ENCODE measurements around the gene RAB29. TPM values are rescaled to one million over a fixed set of nuclear protein-coding genes. Genes with fewer than 3 reads are reported as not detected.

The RAB29 gene
- total RNA-seq, 2 donors from 2014 or later = 22.3 to 39.0 TPM

DNA sequence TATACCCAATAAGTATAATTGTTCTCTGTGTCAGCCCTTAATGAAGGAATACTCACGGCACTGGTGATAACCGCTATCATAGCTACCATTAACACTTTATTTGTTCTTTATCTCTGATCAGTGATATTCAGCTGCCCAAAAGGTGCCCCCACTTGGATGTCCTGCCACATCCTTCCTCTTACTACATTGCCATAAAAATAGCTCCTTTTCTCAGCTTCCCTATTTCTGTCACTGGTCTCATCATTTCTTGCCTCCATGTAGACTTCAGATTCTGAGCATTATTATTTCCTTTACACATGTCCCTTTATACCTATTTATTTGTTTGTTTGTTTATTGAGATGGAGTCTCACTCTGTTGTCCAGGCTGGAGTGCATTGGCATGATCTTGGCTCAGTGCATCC lies 2.7 kb upstream of the RAB29 start:
- no peak for ATAC-seq
- H3K36me3 Mint-ChIP-seq = peaks cover 7 to 10% of the 10 kb centered on the region in 2 donors
- H3K27ac Mint-ChIP-seq = no peak overlapping the region
- H3K9me3 Mint-ChIP-seq = no peaks in the 10 kb centered on the region
- no peak for DNase-seq (ENCODE audit: low spot score in 2 of 2)

DNA sequence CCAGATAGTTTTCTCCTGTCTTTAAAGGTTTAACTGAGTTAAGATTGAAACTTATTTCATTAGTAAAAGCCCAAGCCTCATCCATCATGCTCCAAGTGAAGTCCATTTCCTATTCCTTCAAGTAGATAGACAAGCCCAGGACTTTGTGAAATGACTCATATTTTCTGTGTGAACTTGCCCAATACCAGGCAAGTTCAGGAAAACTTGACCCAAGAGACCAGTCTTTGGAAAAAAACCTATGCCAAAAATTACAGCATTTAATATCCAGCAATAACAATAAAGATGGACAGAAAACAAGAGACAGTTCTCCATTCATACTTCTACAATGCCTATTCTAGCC lies 405 bp upstream of the RAB29 start:
- H3K27ac Mint-ChIP-seq = peak overlapping the region; percentile 95 to 97
- DNase-seq (ENCODE audit: low spot score in 2 of 2) = no peak

DNA sequence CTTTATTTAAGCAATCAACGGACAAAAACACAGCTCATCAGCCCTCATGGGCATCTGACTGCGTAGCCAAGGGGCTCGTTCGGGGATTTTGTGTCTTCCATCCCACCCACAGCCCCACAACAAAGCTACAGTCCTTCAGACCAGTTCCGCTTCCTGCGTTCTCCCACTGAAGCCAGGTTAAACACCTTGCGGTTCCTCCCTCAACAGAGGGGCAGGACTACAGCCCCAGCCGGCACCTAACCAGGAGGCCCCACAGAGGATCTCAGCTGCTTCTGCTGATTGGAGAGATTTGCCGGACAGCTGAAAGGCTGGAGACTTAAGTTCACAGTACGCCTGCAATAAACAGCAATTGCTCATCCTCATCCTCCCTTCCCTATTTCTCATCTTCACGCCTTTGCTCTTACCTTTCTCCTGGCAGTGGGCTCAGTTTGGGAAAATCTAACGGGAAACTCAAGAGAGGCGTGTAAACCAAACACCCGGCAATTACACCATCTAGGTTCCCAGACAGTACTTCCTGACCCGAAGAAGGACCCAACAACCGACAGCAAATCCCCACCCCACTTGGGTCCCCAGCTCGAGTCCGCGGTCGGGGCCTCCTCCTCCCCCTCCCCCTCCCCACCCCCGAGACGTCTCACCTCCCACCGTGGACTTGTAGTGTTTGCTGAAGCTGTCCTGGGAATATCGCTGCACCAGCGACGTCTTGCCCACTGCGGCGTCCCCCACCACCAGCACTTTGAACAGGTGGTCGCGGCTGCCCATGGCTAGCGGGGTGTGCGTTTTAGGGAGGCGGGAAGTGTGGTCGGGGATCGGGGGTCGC lies 876 bp downstream of the RAB29 start:
- H3K36me3 Mint-ChIP-seq = peaks cover 21 to 30% of the 10 kb centered on the region in 2 donors
- ATAC-seq = peak; percentile 28 to 36
- H3K27ac Mint-ChIP-seq = peak overlapping the region; percentile 89 to 95
- H3K9me3 Mint-ChIP-seq = no peaks in the 10 kb centered on the region
- peak; percentile 50 to 66 for DNase-seq (ENCODE audit: low spot score in 2 of 2)

More for the DNA sequence above, 405 bp upstream of the RAB29 start:
- no peaks in the 10 kb centered on the region for H3K9me3 Mint-ChIP-seq
- H3K36me3 Mint-ChIP-seq = peaks cover 8 to 18% of the 10 kb centered on the region in 2 donors
- no peak for ATAC-seq

DNA sequence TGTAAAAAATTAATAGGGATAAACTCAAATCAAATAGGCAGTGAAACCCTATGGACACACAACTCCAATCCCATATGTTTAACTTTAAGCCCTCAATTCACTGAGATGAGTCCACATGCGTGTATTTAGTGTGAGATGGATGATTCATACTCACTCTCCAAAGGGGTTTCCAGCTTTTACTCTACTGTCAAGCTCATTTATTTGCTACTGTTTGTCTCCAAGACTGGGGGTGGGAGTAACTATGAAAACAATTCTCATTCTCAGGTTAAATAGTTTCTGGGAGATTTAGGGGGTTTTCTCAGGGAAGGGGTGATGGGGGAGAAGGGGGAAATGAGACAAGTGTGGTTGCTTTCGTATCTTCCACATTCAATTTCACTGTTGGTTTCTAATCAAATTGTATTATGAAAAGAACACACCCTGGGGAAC lies 2.7 kb downstream of the RAB29 start:
- peak; percentile 48 to 81 for ATAC-seq
- Mint-ChIP-seq H3K36me3 (peaks cover 21 to 30% of the 10 kb centered on the region in 2 donors), H3K27ac (peak overlapping the region; percentile 76 to 81)

DNA sequence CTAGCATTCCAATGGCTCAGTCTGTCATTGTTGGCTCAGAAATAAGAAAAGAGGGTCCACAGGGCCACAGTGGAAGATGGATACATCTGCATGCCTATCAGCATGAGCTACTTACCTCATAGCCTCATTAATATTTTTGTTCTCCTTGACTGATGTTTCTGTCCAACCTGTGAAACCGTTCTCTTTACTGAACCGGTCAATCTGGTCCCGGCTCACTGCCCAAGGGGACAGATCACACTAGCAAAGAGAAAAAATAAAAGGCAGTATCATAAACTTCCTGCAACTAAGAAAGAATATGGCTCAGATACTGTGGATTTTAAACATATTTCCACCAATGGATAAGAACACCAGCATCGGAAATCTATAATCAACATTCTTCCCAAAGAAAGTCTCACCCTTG lies 4.7 kb downstream of the RAB29 start:
- H3K9me3 Mint-ChIP-seq = no peaks in the 10 kb centered on the region
- H3K27ac Mint-ChIP-seq = peak overlapping the region; percentile 30 to 52
- no peak for DNase-seq (ENCODE audit: low spot score in 2 of 2)
- peaks cover 21 to 30% of the 10 kb centered on the region in 2 donors for H3K36me3 Mint-ChIP-seq
- no peak for ATAC-seq

More for the DNA sequence above, 2.7 kb downstream of the RAB29 start:
- no peaks in the 10 kb centered on the region for H3K9me3 Mint-ChIP-seq
- no peak for DNase-seq (ENCODE audit: low spot score in 2 of 2)

DNA sequence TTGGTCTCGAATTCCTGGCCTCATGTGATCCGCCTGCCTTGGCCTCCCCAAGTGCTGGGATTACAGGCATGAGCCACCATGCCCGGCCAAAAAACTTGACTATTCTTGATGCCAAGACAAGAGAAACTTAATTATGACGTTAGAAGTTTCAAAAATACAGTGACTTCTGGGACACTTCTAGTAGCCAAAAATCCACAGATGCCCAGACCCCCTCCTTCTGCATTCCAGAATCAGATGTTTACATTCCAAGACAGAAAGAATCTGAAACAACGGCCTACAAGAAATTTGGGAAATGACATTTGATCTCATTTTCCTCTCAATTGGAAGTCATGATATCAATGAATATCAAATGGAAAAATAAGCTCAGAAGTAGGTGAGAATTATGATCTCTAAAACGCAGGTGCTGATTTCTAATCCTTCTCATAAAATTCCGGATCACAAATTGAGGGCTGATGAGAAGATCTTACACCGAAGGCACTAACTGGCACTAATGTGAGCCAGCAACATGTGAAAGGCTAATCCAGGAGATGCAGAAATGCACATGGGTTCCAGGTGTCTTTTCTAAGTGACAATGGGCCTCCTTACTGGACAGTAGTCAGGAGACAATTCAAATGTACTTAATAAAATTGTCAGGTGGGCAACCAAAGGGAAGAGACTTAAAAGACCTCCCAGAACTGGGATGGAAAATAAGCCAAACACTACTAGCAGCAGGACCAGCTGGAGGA lies 5.5 kb downstream of the RAB29 start:
- peak overlapping the region in 1 of 2 donors; percentile 72 for H3K27ac Mint-ChIP-seq
- H3K9me3 Mint-ChIP-seq = no peaks in the 10 kb centered on the region
- H3K36me3 Mint-ChIP-seq = peaks cover 14 to 30% of the 10 kb centered on the region in 2 donors
- ATAC-seq (no peak), DNase-seq (ENCODE audit: low spot score in 2 of 2) (no peak)

DNA sequence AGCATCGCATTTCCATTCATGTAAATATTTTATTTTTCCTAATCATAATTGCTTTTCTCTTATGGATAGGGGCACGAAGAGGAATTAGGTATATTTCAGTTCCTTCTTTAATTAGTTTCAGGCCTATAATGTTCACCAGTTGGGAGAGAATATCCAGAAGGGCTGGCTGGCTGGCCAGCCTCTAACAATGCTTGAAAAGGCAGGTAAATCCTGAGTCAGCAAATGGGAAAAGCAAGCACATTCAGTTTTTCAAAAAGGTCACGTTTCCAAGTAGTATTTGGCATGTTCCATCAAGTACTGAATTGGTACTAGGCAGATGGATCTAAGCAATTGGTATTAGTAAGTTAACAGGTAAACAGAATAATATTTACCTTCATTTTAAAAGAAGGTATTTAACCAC lies 8.0 kb downstream of the RAB29 start:
- ATAC-seq (no peak), DNase-seq (ENCODE audit: low spot score in 2 of 2) (no peak)
- H3K36me3 Mint-ChIP-seq = peaks cover 14 to 20% of the 10 kb centered on the region in 2 donors
- H3K27ac Mint-ChIP-seq = peak overlapping the region in 1 of 2 donors; percentile 52
- H3K9me3 Mint-ChIP-seq = no peaks in the 10 kb centered on the region

DNA sequence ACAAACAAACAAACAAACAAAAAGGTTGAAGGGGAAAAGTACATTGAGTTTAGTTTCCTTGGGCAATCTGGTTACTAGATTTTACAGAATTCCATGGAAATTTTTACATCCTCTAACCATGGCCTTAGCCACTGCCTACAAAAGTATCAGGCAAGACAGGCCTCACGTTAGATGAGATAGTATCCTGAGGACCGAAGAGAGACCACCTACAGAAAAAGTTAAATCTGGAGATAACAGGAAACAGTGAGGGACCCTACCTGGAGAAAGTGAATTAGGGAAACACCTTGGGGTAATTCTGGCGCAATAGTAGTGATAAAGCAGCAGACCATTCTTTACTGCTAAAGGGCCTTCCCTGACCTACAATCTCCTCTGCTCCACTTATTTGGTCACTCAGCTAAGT lies 8.7 kb downstream of the RAB29 start:
- peak overlapping the region in 1 of 2 donors; percentile 74 for H3K27ac Mint-ChIP-seq
- peaks cover 14 to 20% of the 10 kb centered on the region in 2 donors for H3K36me3 Mint-ChIP-seq
- ATAC-seq (no peak), DNase-seq (ENCODE audit: low spot score in 2 of 2) (no peak)
- no peaks in the 10 kb centered on the region for H3K9me3 Mint-ChIP-seq

DNA sequence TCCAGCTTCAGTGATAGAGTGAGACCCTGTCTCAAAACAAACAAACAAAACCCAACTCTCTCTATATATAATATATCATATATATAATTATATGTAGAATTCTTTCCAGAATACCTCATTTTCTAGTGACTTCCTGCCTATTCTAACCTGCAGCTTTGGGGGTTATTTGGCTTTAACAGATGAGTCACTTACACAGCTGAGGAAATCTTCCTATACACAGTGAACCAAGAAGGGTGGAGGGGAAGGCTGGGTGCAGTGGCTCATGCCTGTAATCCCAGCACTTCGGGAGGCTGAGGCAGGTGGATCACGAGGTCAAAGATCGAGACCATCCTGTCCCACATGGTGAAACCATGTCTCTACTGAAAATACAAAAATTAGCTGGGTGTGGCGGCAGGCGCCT lies 9.2 kb downstream of the RAB29 start:
- ATAC-seq = peak in 1 of 2 donors; percentile 32
- Mint-ChIP-seq H3K9me3 (no peaks in the 10 kb centered on the region), H3K36me3 (peaks cover 14 to 20% of the 10 kb centered on the region in 2 donors), H3K27ac (no peak overlapping the region)
- no peak for DNase-seq (ENCODE audit: low spot score in 2 of 2)

DNA sequence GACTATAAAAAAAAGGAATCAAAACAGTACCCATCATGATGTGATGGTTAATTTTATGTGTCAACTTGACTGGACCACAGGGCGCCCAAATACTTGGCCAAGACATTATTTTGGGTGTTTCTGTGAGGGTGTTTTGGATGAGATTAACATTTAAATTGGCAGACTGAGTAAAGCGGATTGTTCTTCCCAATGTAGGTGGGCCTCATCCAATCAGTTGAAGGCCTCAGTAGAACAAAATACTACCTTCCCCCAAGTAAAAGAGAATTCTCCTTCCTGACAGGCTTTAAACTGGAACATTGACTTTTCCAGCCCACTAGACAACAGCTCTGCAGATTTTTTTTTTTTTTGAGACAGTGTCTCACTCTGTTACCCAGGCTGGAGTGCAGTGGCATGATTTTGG lies 10.7 kb downstream of the RAB29 start:
- H3K36me3 Mint-ChIP-seq = peaks cover 2 to 6% of the 10 kb centered on the region in 2 donors
- DNase-seq (ENCODE audit: low spot score in 2 of 2) (no peak), ATAC-seq (no peak)
- peak overlapping the region in 1 of 2 donors; percentile 75 for H3K27ac Mint-ChIP-seq
- no peaks in the 10 kb centered on the region for H3K9me3 Mint-ChIP-seq

DNA sequence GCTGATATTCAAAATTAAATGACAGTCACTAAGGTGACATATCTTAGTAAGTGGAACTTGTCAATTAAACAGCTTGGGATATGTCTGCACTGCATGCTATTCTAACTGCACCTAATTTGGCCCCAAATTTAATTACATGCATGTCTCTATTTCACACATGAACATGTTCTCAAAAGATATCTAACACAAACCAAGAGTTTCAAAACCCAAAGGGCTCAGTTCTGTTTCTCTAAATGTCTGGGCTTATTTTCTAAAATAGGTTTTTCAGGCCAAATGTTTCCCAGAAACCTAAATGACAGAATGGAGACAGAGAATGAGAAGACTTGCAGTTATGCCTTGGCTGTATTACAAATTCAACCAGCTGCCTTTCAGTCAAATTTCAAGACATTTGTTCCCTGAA lies 11.3 kb downstream of the RAB29 start:
- peak overlapping the region in 1 of 2 donors; percentile 75 for H3K27ac Mint-ChIP-seq
- peak in 1 of 2 donors; percentile 90 for ATAC-seq
- H3K9me3 Mint-ChIP-seq = no peaks in the 10 kb centered on the region
- peaks cover 0 to 5% of the 10 kb centered on the region in 2 donors for H3K36me3 Mint-ChIP-seq
- no peak for DNase-seq (ENCODE audit: low spot score in 2 of 2)

DNA sequence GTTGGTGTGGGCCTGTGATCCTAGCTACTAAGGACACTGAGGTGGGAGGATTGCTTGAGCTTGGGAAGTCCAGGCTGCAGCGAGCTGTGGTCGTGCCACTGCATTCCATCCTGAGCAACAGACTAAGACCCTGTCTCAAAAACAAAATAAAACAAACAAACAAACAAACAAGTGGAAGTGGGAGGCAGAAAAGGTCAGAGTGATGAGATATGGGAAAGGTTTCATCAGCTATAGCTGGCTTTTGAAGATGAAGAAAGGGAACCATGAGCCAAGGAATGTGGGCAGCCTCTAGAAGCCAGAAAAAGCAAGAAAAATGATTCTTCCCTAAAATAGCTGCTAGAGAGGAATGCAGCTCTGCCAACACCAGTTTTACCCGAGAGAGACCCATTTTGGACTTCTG lies 14.7 kb downstream of the RAB29 start:
- DNase-seq (ENCODE audit: low spot score in 2 of 2) (no peak), ATAC-seq (no peak)
- Mint-ChIP-seq H3K36me3 (peaks cover 0 to 5% of the 10 kb centered on the region in 2 donors), H3K9me3 (no peaks in the 10 kb centered on the region), H3K27ac (no peak overlapping the region)

DNA sequence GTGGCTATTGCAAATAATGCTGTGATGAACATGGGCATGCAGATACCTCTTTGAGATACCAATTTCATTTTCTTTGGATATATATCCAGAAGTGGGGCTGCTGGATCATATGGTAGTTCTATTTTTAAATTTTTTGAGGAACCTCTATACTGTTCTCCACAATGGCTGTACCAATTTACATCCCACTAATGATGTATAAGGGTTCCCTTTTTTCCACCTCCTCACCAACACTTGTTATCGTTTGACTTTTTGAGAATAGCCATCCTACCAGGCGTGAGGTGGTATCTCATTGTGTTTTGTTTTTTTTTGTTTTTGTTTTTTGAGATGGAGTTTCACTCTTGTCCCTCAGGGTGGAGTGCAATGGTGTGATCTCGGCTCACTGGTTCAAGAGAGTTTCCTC lies 18.7 kb downstream of the RAB29 start:
- peaks cover 0 to 5% of the 10 kb centered on the region in 2 donors for H3K36me3 Mint-ChIP-seq
- no peak for ATAC-seq
- H3K27ac Mint-ChIP-seq = no peak overlapping the region
- no peak for DNase-seq (ENCODE audit: low spot score in 2 of 2)
- no peaks in the 10 kb centered on the region for H3K9me3 Mint-ChIP-seq

DNA sequence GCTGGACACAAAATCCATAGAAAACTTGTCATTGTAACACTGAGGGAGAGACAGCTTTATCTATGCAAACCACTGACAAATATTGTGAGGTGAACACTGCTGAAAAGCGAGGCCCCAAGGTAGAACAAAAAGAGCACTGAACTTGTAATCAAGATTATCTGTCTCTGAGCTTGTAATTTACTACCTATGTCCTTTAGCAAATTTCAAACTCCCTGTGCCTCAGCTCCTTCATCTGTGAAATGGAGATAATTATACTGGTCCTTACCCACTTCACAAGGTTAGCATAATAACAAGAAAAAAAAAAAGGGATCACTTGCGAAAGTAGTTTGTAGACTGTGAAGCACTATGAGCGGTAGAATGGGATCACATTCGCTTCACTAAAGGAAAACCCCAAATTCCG lies 20.4 kb downstream of the RAB29 start:
- no peak for ATAC-seq
- no peak for DNase-seq (ENCODE audit: low spot score in 2 of 2)
- Mint-ChIP-seq H3K27ac (no peak overlapping the region), H3K9me3 (no peaks in the 10 kb centered on the region), H3K36me3 (peaks cover 5 to 6% of the 10 kb centered on the region in 2 donors)

DNA sequence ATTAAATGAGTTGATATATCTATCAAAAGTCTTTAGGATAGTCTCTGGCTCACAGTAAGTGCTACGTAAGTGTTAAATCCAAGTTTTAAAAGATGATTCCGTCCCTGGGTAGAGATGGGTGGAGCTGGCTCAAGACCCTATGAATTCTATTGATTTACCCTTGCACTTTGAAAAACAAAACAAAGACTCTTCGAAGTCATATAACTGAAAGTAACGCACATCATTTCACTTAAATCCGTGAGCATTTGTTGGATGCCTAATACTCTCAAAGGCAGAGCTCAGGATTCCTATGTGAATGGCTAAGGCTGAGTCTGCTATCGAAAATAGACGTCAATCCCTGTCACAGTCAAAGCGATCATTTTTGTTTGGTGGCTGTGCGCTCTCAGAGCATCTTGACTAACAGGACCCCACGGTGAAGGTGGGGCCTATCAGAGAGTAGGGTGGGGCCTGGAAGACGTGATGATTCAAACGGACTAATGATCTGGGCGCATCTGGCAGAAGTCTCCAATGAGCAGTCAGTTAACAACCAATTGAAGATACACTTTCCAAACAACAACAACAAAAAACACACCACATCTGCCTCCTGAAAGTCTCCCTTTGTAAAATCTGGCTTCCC lies 24.1 kb downstream of the RAB29 start:
- peak overlapping the region; percentile 96 to 100 for H3K27ac Mint-ChIP-seq
- ATAC-seq (no peak), DNase-seq (ENCODE audit: low spot score in 2 of 2) (no peak)
- H3K9me3 Mint-ChIP-seq = no peaks in the 10 kb centered on the region
- peaks cover 20 to 31% of the 10 kb centered on the region in 2 donors for H3K36me3 Mint-ChIP-seq

DNA sequence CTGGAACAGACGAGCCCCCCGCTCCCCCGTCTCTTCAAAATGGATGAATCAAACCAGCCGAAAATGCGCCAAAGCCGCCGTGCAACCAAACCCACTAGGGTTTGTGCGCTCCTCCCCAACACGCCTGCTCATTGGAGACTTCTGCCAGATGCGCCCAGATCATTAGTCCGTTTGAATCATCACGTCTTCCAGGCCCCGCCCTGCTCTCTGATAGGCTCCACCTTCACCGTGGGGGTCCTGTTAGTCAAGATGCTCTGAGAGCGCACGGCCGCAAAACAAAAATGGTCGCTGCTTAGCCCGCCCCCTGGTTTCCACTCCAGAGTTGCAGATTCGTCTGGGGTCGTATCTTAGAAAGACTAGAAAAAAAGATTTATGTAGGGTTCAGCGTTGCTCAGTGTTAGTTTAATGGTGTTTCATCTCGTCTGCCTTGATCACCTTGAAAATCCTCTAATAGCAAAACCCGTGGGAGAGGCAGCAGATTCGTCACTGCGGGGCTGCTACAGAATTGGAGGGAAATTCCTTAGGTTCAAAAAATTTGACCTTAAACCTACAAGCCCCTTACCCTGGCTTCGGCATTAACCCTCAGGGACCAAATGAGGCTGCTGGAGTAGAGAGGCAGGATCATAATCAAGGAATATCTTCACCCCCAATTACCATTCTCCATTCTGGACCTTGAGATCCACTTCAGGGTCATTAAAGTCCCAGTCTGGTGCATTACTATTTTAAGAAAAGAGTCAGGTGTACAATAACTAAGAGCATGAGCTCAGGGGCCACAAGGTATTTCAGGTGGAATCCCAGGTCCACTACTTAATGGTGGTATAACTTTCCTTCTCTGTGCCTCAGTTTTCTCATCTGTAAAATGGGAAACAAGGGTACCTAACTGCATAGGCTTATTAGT lies 24.9 kb downstream of the RAB29 start, which contains the start of gene NUCKS1:
Gene NUCKS1, minus strand, starts transcription at position 45 of the 898 bp plus-strand sequence. CDS start 209 bp downstream, outside the sequence.
- DNase-seq (ENCODE audit: low spot score in 2 of 2) = peak; percentile 94 to 95
- Mint-ChIP-seq H3K9me3 (no peaks in the 10 kb centered on the region), H3K36me3 (peaks cover 20 to 34% of the 10 kb centered on the region in 2 donors), H3K27ac (peak within 1 kb of the TSS; percentile 96 to 100)
- ATAC-seq = peak; percentile 76 to 83

Measured in activated naive CD4-positive, alpha-beta T cell treated with anti-CD3 and anti-CD28 coated beads, Interleukin-2, amount 50 U/mL, for 72 hours (primary cell).